Measurements from ENCODE around the gene PRAC1. TPM values are rescaled to one million over a fixed set of nuclear protein-coding genes. Genes with fewer than 3 reads are reported as not detected.
A peak's percentile ranks its signal among the peaks of the same experiment; 100 is the strongest.

Gene PRAC1
- total RNA-seq, 1 experiment from 2014 or later: 60.8 TPM

GRCh38 chr17:48724251-48725003 lies 2.1 kb upstream of the PRAC1 start (continued):
- TF ChIP-seq ZNF281 (CRISPR knock-in tag; IDR thresholded peaks at IDR 0.05): no peak
- no peak for TF ChIP-seq ATF1 (CRISPR knock-in tag; IDR thresholded peaks at IDR 0.05)

- no peaks in the 10 kb centered on the region for H3K36me3 Mint-ChIP-seq
- peak; percentile 76 for DNase-seq (ENCODE audit: low spot score)
- peaks cover 47% of the 10 kb centered on the region for H3K4me1 Mint-ChIP-seq
- peak overlapping the region; percentile 39 for H3K27ac Mint-ChIP-seq
- H3K27me3 Mint-ChIP-seq (ENCODE audit: low read depth): peaks cover 100% of the 10 kb centered on the region
- TF ChIP-seq HMGXB4 (CRISPR knock-in tag; IDR thresholded peaks at IDR 0.05) (0 out of 2 replicates have a peak, but pooled peaks have one; percentile 20), ZNF512 (CRISPR knock-in tag; IDR thresholded peaks at IDR 0.05; ENCODE audit: borderline replicate concordance) (no peak), ZNF232 (CRISPR knock-in tag; IDR thresholded peaks at IDR 0.05) (no peak), PRDM15 (CRISPR knock-in tag; IDR thresholded peaks at IDR 0.05) (no peak), CBFB (CRISPR knock-in tag; IDR thresholded peaks at IDR 0.05; ENCODE audit: low read depth) (no peak)
- POLR2A ChIA-PET: interaction anchor here (0.8 to 1.3 kb wide), 6 partner anchors 26 to 272 kb away, joined by 3 to 5 read pairs (median 4); no protein-coding TSS in a partner anchor
- 0 out of 2 replicates have a peak, but pooled peaks have one; percentile 2 for ATAC-seq
- peak overlapping the region; percentile 70 for H3K4me3 Mint-ChIP-seq
- no peaks in the 10 kb centered on the region for H3K9me3 Mint-ChIP-seq
- CTCF ChIA-PET: interaction anchor here (0.6 to 10.9 kb wide), 53 partner anchors 12 to 308 kb away, joined by 3 to 218 read pairs (median 6); partner anchors contain the start of genes ATP5MC1, HOXB5 and TTLL6
Observed at GRCh38 chr17:48723423-48724250, 1.3 kb upstream of the PRAC1 start.

GRCh38 chr17:48722915-48723422 lies 651 bp upstream of the PRAC1 start, which contains the start of gene PRAC2:
TSS of gene PRAC2 (plus strand) at chr17:48723185. CDS start at chr17:48724411, 1,226 bp downstream.
- DNase-seq (ENCODE audit: low spot score) (peak; percentile 78), ATAC-seq (peak; percentile 55)
- ChIA-PET CTCF (interaction anchor here (0.9 to 10.9 kb wide), 18 partner anchors 12 to 166 kb away, joined by 3 to 218 read pairs (median 19); partner anchors contain the start of gene TTLL6), POLR2A (interaction anchor here (0.6 to 1.3 kb wide), 6 partner anchors 10 to 273 kb away, joined by 3 to 5 read pairs (median 4); no protein-coding TSS in a partner anchor)
- H3K27me3 Mint-ChIP-seq (ENCODE audit: low read depth): peaks cover 100% of the 10 kb centered on the region
- H3K4me3 Mint-ChIP-seq: peak within 1 kb of the TSS; percentile 70
- no peaks in the 10 kb centered on the region for H3K36me3 Mint-ChIP-seq
- peaks cover 53% of the 10 kb centered on the region for H3K4me1 Mint-ChIP-seq
- no peaks in the 10 kb centered on the region for H3K9me3 Mint-ChIP-seq
- peak within 1 kb of the TSS; percentile 84 for H3K27ac Mint-ChIP-seq
- TF ChIP-seq GTF2I (CRISPR knock-in tag; conservative IDR thresholded peaks at IDR 0.05) (no peak), MAX (CRISPR knock-in tag; IDR thresholded peaks at IDR 0.05) (0 out of 2 replicates have a peak, but pooled peaks have one; percentile 11), E2F5 (CRISPR knock-in tag; IDR thresholded peaks at IDR 0.05) (no peak), AFF4 (CRISPR knock-in tag; IDR thresholded peaks at IDR 0.05; ENCODE audit: borderline replicate concordance) (no peak)
